Hepatocyte (in vitro differentiated cells): ENCODE data around the gene SLC40A1. TPM values are rescaled to one million over a fixed set of nuclear protein-coding genes. Genes with fewer than 3 reads are reported as not detected.

ENCODE experiments used
- DNase-seq: peaks from one replicate; pipeline ENCODE4 v3.0.0-alpha.2; 2016; ENCODE audit warnings: low spot score
- H2AFZ ChIP-seq: fragments of 200-600 bp; sonication (generic); 2 replicates; pipeline ENCODE4 v1.6.0; 2016; ENCODE audit warnings: antibody characterized with exemption, mild to moderate bottlenecking
- H3K27ac ChIP-seq: fragments of 200-600 bp; sonication (generic); 2 replicates; pipeline ENCODE4 v1.5.1; 2016; ENCODE audit warnings: mild to moderate bottlenecking
- H3K27me3 ChIP-seq: fragments of 200-600 bp; sonication (generic); 2 replicates; pipeline ENCODE4 v1.6.1; 2016
- H3K36me3 ChIP-seq: fragments of 200-600 bp; sonication (generic); replicated peaks from 2 replicates; pipeline ENCODE4 v1.5.1; 2016; ENCODE audit warnings: low read depth; ENCODE audit not compliant: insufficient read depth
- H3K4me1 ChIP-seq: fragments of 200-600 bp; sonication (generic); 2 replicates; pipeline ENCODE4 v1.5.1; 2016; ENCODE audit warnings: mild to moderate bottlenecking, moderate library complexity; ENCODE audit not compliant: insufficient read depth
- H3K4me2 ChIP-seq: fragments of 200-600 bp; sonication (generic); 2 replicates; pipeline ENCODE4 v1.6.0; 2016
- H3K4me3 ChIP-seq: fragments of 200-600 bp; sonication (generic); 2 replicates; pipeline ENCODE4 v1.5.1; 2016; ENCODE audit warnings: mild to moderate bottlenecking
- H3K79me2 ChIP-seq: fragments of 200-600 bp; sonication (generic); 2 replicates; pipeline ENCODE4 v1.6.0; 2017; ENCODE audit warnings: mild to moderate bottlenecking
- H3K9me2 ChIP-seq: fragments of 200-600 bp; sonication (generic); replicated peaks from 2 replicates; pipeline ENCODE4 v1.6.0; 2017; ENCODE audit warnings: mild to moderate bottlenecking; ENCODE audit not compliant: insufficient read depth
- H3K9me3 ChIP-seq: fragments of 200-600 bp; sonication (generic); 2 replicates; pipeline ENCODE4 v1.5.1; 2016; ENCODE audit warnings: low read depth, mild to moderate bottlenecking
- H4K20me1 ChIP-seq: fragments of 200-600 bp; sonication (generic); 2 replicates; pipeline ENCODE4 v1.6.0; 2016; ENCODE audit warnings: mild to moderate bottlenecking; ENCODE audit not compliant: insufficient read depth, poor library complexity, severe bottlenecking
- EZH2 ChIP-seq: fragments of 200-600 bp; sonication (generic); IDR thresholded peaks from 2 replicates; pipeline ENCODE4 v1.6.1; 2016; ENCODE audit warnings: antibody characterized with exemption, mild to moderate bottlenecking, borderline replicate concordance
- EZH2phosphoT487 ChIP-seq: fragments of 200-600 bp; sonication (generic); IDR thresholded peaks from one replicate; pipeline ENCODE4 v1.6.1; 2018; ENCODE audit warnings: antibody characterized with exemption, mild to moderate bottlenecking, low read depth, moderate library complexity; ENCODE audit not compliant: unreplicated experiment, severe bottlenecking
- WGBS: methylation state at CpG from one replicate; pipeline ENCODE4 v1.1.6; 2016; ENCODE audit warnings: low lambda C conversion rate; ENCODE audit errors: missing lambda C conversion rate; 5-methylcytosine and 5-hydroxymethylcytosine counted together
- polyA plus RNA-seq: library from polyadenylated mRNA; unstranded; fragments of >200 nt; fragmentation: Nextera tagmentation; extraction: Ambion mirVana; gene quantifications from 2 replicates; pipeline ENCODE4 v1.2.1, GENCODE V29; 2016
- total RNA-seq: library from RNA; depleted of rRNA; stranded (reverse); fragments of >200 nt; gene quantifications from 2 replicates; pipeline ENCODE4 v1.2.3, GENCODE V29; 2014
- TF ChIP-seq, protein P1 (sequence below): fragments of 200-600 bp; sonication (generic); IDR thresholded peaks from 2 replicates; pipeline ENCODE4 v1.5.1; 2016; ENCODE audit warnings: antibody characterized with exemption, mild to moderate bottlenecking; ENCODE audit not compliant: poor library complexity

SLC40A1 gene
- total and polyA plus RNA-seq, 2 experiments from 2014 or later, result 186 to 225 TPM

DNA sequence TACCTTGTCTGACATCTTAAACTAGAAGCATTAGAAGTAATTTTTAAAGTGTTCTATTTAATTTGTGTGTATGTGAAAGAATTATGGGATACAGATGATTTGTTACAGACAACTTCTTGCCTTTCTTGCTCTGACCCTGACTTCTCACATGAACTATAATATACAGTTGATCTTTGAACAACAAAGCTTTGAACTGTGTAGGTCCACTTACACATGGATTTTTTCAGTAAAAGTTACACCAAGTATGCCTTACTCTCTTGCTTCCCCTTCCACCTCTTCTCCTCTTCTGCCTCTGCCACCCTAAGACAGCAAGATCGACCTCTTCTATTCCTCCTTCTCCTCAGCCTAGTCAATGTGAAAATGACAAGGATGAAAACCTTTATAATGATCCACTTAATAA is 42.2 kb downstream of the SLC40A1 start:
- Histone ChIP-seq H3K9me2 (no peaks in the 10 kb centered on the region), H3K4me2 (no peak overlapping the region), H4K20me1 (no peaks in the 10 kb centered on the region), H3K36me3 (no peaks in the 10 kb centered on the region), H3K4me1 (peaks cover 25% of the 10 kb centered on the region), H3K27ac (no peak overlapping the region), H3K9me3 (no peaks in the 10 kb centered on the region), H3K27me3 (no peaks in the 10 kb centered on the region), H2AFZ (no peak overlapping the region), H3K79me2 (no peaks in the 10 kb centered on the region), H3K4me3 (no peak overlapping the region)
- TF ChIP-seq EZH2 (no peak), EZH2phosphoT487 (no peak)
- TF ChIP-seq, protein P1, sequence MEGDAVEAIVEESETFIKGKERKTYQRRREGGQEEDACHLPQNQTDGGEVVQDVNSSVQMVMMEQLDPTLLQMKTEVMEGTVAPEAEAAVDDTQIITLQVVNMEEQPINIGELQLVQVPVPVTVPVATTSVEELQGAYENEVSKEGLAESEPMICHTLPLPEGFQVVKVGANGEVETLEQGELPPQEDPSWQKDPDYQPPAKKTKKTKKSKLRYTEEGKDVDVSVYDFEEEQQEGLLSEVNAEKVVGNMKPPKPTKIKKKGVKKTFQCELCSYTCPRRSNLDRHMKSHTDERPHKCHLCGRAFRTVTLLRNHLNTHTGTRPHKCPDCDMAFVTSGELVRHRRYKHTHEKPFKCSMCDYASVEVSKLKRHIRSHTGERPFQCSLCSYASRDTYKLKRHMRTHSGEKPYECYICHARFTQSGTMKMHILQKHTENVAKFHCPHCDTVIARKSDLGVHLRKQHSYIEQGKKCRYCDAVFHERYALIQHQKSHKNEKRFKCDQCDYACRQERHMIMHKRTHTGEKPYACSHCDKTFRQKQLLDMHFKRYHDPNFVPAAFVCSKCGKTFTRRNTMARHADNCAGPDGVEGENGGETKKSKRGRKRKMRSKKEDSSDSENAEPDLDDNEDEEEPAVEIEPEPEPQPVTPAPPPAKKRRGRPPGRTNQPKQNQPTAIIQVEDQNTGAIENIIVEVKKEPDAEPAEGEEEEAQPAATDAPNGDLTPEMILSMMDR, result no peak
- WGBS, result 100% methylated on average over 1 of the region's 1 CpG
- no peak for DNase-seq

DNA sequence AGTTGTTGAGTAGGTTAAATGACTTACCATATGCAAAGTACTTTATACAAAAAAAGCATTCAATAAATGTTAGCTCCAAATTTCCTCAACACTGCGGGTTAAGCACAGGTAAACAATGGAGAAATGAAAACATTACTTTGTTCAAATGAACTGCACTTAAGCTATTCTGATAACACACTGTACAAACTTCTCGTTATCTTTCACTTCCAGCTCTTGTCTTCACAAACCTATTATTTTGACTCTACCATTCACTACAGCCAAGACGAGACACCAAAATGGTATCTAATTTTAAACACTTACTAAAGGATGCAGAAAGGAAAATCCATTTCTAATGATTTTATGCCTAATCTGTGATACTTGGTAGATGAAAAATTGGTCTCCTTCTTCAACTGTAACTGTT is 43.8 kb downstream of the SLC40A1 start:
- TF ChIP-seq EZH2 (no peak), EZH2phosphoT487 (no peak)
- TF ChIP-seq, protein P1, result no peak
- 55% methylated on average over 3 of the region's 3 CpGs for WGBS
- no peaks in the 10 kb centered on the region for H3K27me3 ChIP-seq

DNA sequence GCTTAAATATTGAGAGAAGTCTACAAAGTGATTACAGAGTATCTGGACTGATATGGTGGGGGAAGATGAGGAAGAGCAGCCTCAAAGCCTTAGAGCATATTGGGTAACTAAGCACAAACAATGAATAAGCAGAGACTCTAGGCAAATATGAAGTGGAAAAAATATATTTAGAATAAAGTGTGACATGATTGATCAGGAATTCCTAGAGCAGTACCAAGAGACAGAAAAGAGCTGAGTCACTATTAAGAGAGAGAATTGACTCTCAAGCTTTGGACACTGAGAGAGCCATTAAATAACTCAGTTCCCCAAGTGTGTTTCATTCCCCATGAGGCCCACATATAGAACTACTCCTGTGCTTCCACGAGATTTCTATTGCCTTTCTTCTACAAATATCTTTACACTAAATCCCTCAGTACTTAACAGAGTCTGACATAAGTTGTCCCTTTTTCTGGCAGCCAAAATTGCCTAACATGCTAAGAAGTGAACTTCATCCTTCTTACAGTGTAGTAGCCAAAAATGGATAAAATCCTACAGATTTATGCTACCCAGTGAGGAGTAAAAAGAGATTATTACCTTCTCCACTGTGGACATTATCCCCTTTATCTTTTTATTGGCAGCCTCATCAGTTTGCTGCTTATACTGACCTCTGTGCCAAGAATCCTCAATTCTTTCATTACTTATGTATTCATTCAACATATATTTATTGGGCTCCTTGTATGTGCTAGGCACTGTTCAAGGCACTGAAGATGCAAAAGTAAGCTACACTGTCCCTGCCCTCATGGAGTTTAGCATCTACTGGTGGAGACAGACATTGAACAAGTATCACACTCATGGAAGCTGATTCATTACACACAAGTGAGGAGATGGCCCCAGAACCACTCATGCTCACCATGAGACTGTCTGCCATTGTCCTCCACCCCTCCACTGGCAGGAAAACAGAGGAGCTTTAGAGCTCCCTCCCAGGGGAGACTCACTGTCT is 45.4 kb downstream of the SLC40A1 start:
- Histone ChIP-seq H3K79me2 (no peaks in the 10 kb centered on the region), H3K27me3 (no peaks in the 10 kb centered on the region), H3K4me3 (no peak overlapping the region), H2AFZ (no peak overlapping the region), H3K9me2 (no peaks in the 10 kb centered on the region), H3K27ac (peak overlapping the region; percentile 90), H4K20me1 (no peaks in the 10 kb centered on the region), H3K4me2 (no peak overlapping the region), H3K36me3 (no peaks in the 10 kb centered on the region), H3K4me1 (peaks cover 18% of the 10 kb centered on the region), H3K9me3 (no peaks in the 10 kb centered on the region)
- 63% methylated on average over 1 of the region's 1 CpG for WGBS
- DNase-seq, result no peak
- TF ChIP-seq EZH2 (no peak), EZH2phosphoT487 (no peak)
- TF ChIP-seq, protein P1, result no peak

More for the DNA sequence above, 43.8 kb downstream of the SLC40A1 start:
- Histone ChIP-seq H3K4me3 (no peak overlapping the region), H3K9me3 (no peaks in the 10 kb centered on the region), H3K4me1 (peaks cover 24% of the 10 kb centered on the region), H3K79me2 (no peaks in the 10 kb centered on the region), H3K9me2 (no peaks in the 10 kb centered on the region), H2AFZ (no peak overlapping the region), H3K4me2 (no peak overlapping the region), H4K20me1 (no peaks in the 10 kb centered on the region), H3K36me3 (no peaks in the 10 kb centered on the region), H3K27ac (no peak overlapping the region)
- no peak for DNase-seq
